HEK293 (cell line): ENCODE data around the gene PRDM15.

Experiments used
- GLI4 ChIP-seq: fragments of 450-650 bp; formaldehyde crosslinking; IDR thresholded peaks from 2 replicates; pipeline ENCODE4 v1.5.1; 2016; ENCODE audit warnings: missing biosample characterization, missing genetic modification characterization
- HOXC10 ChIP-seq: sonication (generic); formaldehyde crosslinking; IDR thresholded peaks from 2 replicates; pipeline ENCODE4 v1.8.1; 2023; ENCODE audit warnings: mild to moderate bottlenecking, missing genetic modification reagents
- KLF1 ChIP-seq: fragments of 450-650 bp; formaldehyde crosslinking; IDR thresholded peaks from 2 replicates; pipeline ENCODE4 v1.5.1; 2016; ENCODE audit warnings: missing biosample characterization, missing genetic modification characterization
- RBAK ChIP-seq: fragments of 450-650 bp; formaldehyde crosslinking; IDR thresholded peaks from 2 replicates; pipeline ENCODE4 v1.5.1; 2016; ENCODE audit warnings: missing biosample characterization, missing genetic modification characterization
- SP2 ChIP-seq: fragments of 450-650 bp; formaldehyde crosslinking; IDR thresholded peaks from 2 replicates; pipeline ENCODE4 v1.5.1; 2016; ENCODE audit warnings: missing biosample characterization, missing genetic modification characterization
- ZBTB21 ChIP-seq: fragments of 450-650 bp; formaldehyde crosslinking; IDR thresholded peaks from 2 replicates; pipeline ENCODE4 v1.5.1; 2017; ENCODE audit warnings: missing biosample characterization, missing genetic modification characterization
- ZBTB48 ChIP-seq: fragments of 450-650 bp; formaldehyde crosslinking; IDR thresholded peaks from 2 replicates; pipeline ENCODE4 v1.5.1; 2016; ENCODE audit warnings: missing biosample characterization, missing genetic modification characterization
- ZFHX2 ChIP-seq: fragments of 450-650 bp; formaldehyde crosslinking; conservative IDR thresholded peaks from 2 replicates; pipeline ENCODE4 v1.5.1; 2016; ENCODE audit warnings: missing biosample characterization, missing genetic modification characterization
- ZFP3 ChIP-seq: fragments of 450-650 bp; formaldehyde crosslinking; IDR thresholded peaks from 2 replicates; pipeline ENCODE4 v1.5.1; 2016; ENCODE audit warnings: low read depth, missing biosample characterization, missing genetic modification characterization
- ZNF133 ChIP-seq: fragments of 450-650 bp; formaldehyde crosslinking; IDR thresholded peaks from 2 replicates; pipeline ENCODE4 v1.5.1; 2016; ENCODE audit warnings: missing biosample characterization, missing genetic modification characterization
- ZNF214 ChIP-seq: fragments of 450-650 bp; formaldehyde crosslinking; IDR thresholded peaks from 2 replicates; pipeline ENCODE4 v1.5.1; 2017; ENCODE audit warnings: missing biosample characterization, mild to moderate bottlenecking, missing genetic modification characterization, borderline replicate concordance
- ZNF248 ChIP-seq: fragments of 450-650 bp; formaldehyde crosslinking; IDR thresholded peaks from 2 replicates; pipeline ENCODE4 v1.5.1; 2017; ENCODE audit warnings: missing biosample characterization, missing genetic modification characterization
- ZNF473 ChIP-seq: fragments of 450-650 bp; formaldehyde crosslinking; IDR thresholded peaks from 2 replicates; pipeline ENCODE4 v1.5.1; 2017; ENCODE audit warnings: missing biosample characterization, missing genetic modification characterization
- ZNF529 ChIP-seq: fragments of 450-650 bp; formaldehyde crosslinking; IDR thresholded peaks from 2 replicates; pipeline ENCODE4 v1.5.1; 2017; ENCODE audit warnings: missing genetic modification characterization, missing biosample characterization; ENCODE audit not compliant: insufficient replicate concordance
- ZNF571 ChIP-seq: fragments of 450-650 bp; formaldehyde crosslinking; IDR thresholded peaks from 2 replicates; pipeline ENCODE4 v1.5.0; 2017; ENCODE audit warnings: missing biosample characterization, missing genetic modification characterization
- ZNF596 ChIP-seq: fragments of 450-650 bp; IDR thresholded peaks from 2 replicates; pipeline ENCODE4 v1.5.0; 2018; ENCODE audit warnings: missing biosample characterization, mild to moderate bottlenecking, missing genetic modification characterization, moderate library complexity
- ZNF600 ChIP-seq: fragments of 450-650 bp; formaldehyde crosslinking; IDR thresholded peaks from 2 replicates; pipeline ENCODE4 v1.5.1; 2016; ENCODE audit warnings: missing biosample characterization, missing genetic modification characterization
- ZNF610 ChIP-seq: fragments of 450-650 bp; formaldehyde crosslinking; IDR thresholded peaks from 2 replicates; pipeline ENCODE4 v1.5.1; 2016; ENCODE audit warnings: missing biosample characterization, missing genetic modification characterization, borderline replicate concordance
- ZNF623 ChIP-seq: fragments of 450-650 bp; formaldehyde crosslinking; IDR thresholded peaks from 2 replicates; pipeline ENCODE4 v1.5.1; 2016; ENCODE audit warnings: missing biosample characterization, missing genetic modification characterization
- ZNF76 ChIP-seq: fragments of 450-650 bp; formaldehyde crosslinking; IDR thresholded peaks from 2 replicates; pipeline ENCODE4; 2016; ENCODE audit warnings: low read depth, missing biosample characterization, missing genetic modification characterization, borderline replicate concordance
- TF ChIP-seq, protein P1 (sequence below): fragments of 450-650 bp; formaldehyde crosslinking; IDR thresholded peaks from 2 replicates; pipeline ENCODE4; 2016; ENCODE audit warnings: missing biosample characterization, missing genetic modification characterization
- TF ChIP-seq, protein P2 (sequence below): fragments of 450-650 bp; formaldehyde crosslinking; IDR thresholded peaks from 2 replicates; pipeline ENCODE4 v1.5.1; 2016; ENCODE audit warnings: missing biosample characterization, missing genetic modification characterization
- TF ChIP-seq, protein P3 (sequence below): fragments of 450-650 bp; formaldehyde crosslinking; IDR thresholded peaks from 2 replicates; pipeline ENCODE4 v1.5.1; 2016; ENCODE audit warnings: missing biosample characterization, missing genetic modification characterization
- TF ChIP-seq, protein P4 (sequence below): fragments of 450-650 bp; formaldehyde crosslinking; IDR thresholded peaks from 2 replicates; pipeline ENCODE4 v1.5.1; 2017; ENCODE audit warnings: missing biosample characterization, missing genetic modification characterization
- TF ChIP-seq, protein P5 (sequence below): fragments of 450-650 bp; formaldehyde crosslinking; IDR thresholded peaks from 2 replicates; pipeline ENCODE4 v1.5.1; 2016; ENCODE audit warnings: missing biosample characterization, missing genetic modification characterization
- TF ChIP-seq, protein P6 (sequence below): fragments of 450-650 bp; formaldehyde crosslinking; IDR thresholded peaks from 2 replicates; pipeline ENCODE4 v1.5.1; 2016; ENCODE audit warnings: missing biosample characterization, missing genetic modification characterization
- TF ChIP-seq, protein P7 (sequence below): fragments of 450-650 bp; formaldehyde crosslinking; IDR thresholded peaks from 2 replicates; pipeline ENCODE4 v1.5.1; 2016; ENCODE audit warnings: missing biosample characterization, missing genetic modification characterization, borderline replicate concordance

Gene PRDM15

DNA sequence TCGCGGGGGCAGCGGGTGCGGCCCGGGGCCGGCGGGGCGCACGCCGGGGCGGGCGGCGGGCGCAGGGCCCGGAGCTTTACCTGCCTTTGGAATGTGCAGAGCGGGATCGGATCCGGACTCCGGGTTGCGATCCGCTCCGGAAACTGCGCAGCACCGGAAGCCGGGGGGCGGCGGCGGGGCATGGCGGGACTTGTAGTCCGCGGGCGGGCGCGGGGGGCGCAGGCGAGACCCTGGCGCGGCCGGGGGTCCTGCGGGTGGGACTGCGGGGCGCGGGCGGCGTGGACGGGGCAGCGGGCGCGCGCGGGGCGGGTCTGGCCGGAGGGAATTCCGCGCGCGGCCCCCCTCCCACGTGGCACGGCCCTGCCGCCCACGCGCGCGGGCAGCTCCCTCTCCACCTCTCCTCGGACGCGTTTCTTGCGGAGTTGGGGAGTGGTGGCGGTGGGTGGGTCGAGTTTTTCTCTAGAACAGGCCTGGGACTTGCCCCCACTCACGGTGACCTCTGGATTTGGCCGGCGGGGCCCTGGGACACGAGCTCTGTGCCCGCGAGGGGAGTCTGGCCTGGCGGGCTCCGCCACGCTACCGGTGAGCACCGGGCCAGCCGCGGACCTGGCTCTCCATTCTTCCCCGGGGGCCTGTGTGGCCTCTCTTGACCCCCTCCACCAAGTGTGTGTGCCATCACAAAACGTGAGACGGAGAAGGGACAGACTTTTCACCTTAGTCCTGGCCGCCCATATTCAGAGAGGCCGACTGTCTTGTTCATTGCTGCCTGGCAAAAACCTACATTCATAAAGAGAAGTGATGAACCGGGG is at the start of gene PRDM15 (continued):
- TF ChIP-seq, protein P1, sequence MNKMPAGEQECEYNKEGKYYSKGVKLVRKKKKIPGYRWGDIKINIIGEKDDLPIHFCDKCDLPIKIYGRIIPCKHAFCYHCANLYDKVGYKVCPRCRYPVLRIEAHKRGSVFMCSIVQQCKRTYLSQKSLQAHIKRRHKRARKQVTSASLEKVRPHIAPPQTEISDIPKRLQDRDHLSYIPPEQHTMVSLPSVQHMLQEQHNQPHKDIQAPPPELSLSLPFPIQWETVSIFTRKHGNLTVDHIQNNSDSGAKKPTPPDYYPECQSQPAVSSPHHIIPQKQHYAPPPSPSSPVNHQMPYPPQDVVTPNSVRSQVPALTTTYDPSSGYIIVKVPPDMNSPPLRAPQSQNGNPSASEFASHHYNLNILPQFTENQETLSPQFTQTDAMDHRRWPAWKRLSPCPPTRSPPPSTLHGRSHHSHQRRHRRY (tag by site-specific recombination), result no peak
- no peak for TF ChIP-seq ZNF571
- 0 out of 2 replicates have a peak, but pooled peaks have one; percentile 22 for TF ChIP-seq ZNF600
- no peak for TF ChIP-seq KLF1 (tag by site-specific recombination)
- peak; percentile 47; the same call in 1 of the 2 replicates for TF ChIP-seq ZNF76 (tag by site-specific recombination)
- TF ChIP-seq, protein P2, sequence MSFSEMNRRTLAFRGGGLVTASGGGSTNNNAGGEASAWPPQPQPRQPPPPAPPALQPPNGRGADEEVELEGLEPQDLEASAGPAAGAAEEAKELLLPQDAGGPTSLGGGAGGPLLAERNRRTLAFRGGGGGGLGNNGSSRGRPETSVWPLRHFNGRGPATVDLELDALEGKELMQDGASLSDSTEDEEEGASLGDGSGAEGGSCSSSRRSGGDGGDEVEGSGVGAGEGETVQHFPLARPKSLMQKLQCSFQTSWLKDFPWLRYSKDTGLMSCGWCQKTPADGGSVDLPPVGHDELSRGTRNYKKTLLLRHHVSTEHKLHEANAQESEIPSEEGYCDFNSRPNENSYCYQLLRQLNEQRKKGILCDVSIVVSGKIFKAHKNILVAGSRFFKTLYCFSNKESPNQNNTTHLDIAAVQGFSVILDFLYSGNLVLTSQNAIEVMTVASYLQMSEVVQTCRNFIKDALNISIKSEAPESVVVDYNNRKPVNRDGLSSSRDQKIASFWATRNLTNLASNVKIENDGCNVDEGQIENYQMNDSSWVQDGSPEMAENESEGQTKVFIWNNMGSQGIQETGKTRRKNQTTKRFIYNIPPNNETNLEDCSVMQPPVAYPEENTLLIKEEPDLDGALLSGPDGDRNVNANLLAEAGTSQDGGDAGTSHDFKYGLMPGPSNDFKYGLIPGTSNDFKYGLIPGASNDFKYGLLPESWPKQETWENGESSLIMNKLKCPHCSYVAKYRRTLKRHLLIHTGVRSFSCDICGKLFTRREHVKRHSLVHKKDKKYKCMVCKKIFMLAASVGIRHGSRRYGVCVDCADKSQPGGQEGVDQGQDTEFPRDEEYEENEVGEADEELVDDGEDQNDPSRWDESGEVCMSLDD (tag by site-specific recombination), result no peak
- TF ChIP-seq, protein P3, sequence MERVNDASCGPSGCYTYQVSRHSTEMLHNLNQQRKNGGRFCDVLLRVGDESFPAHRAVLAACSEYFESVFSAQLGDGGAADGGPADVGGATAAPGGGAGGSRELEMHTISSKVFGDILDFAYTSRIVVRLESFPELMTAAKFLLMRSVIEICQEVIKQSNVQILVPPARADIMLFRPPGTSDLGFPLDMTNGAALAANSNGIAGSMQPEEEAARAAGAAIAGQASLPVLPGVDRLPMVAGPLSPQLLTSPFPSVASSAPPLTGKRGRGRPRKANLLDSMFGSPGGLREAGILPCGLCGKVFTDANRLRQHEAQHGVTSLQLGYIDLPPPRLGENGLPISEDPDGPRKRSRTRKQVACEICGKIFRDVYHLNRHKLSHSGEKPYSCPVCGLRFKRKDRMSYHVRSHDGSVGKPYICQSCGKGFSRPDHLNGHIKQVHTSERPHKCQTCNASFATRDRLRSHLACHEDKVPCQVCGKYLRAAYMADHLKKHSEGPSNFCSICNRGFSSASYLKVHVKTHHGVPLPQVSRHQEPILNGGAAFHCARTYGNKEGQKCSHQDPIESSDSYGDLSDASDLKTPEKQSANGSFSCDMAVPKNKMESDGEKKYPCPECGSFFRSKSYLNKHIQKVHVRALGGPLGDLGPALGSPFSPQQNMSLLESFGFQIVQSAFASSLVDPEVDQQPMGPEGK (tag by site-specific recombination), result peak; percentile 88
- no peak for TF ChIP-seq HOXC10 (CRISPR knock-in tag)
- no peak for TF ChIP-seq RBAK
- TF ChIP-seq ZFHX2 (tag by site-specific recombination), result peak; percentile 86
- no peak for TF ChIP-seq ZNF248 (tag by site-specific recombination)
- no peak for TF ChIP-seq GLI4
- TF ChIP-seq, protein P4, sequence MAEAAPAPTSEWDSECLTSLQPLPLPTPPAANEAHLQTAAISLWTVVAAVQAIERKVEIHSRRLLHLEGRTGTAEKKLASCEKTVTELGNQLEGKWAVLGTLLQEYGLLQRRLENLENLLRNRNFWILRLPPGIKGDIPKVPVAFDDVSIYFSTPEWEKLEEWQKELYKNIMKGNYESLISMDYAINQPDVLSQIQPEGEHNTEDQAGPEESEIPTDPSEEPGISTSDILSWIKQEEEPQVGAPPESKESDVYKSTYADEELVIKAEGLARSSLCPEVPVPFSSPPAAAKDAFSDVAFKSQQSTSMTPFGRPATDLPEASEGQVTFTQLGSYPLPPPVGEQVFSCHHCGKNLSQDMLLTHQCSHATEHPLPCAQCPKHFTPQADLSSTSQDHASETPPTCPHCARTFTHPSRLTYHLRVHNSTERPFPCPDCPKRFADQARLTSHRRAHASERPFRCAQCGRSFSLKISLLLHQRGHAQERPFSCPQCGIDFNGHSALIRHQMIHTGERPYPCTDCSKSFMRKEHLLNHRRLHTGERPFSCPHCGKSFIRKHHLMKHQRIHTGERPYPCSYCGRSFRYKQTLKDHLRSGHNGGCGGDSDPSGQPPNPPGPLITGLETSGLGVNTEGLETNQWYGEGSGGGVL (tag by site-specific recombination), result no peak
- no peak for TF ChIP-seq ZNF473
- no peak for TF ChIP-seq ZNF529 (tag by site-specific recombination)
- no peak for TF ChIP-seq ZNF214
- no peak for TF ChIP-seq ZFP3 (tag by site-specific recombination)
- TF ChIP-seq ZNF133 (tag by site-specific recombination), result no peak
- TF ChIP-seq, protein P5, sequence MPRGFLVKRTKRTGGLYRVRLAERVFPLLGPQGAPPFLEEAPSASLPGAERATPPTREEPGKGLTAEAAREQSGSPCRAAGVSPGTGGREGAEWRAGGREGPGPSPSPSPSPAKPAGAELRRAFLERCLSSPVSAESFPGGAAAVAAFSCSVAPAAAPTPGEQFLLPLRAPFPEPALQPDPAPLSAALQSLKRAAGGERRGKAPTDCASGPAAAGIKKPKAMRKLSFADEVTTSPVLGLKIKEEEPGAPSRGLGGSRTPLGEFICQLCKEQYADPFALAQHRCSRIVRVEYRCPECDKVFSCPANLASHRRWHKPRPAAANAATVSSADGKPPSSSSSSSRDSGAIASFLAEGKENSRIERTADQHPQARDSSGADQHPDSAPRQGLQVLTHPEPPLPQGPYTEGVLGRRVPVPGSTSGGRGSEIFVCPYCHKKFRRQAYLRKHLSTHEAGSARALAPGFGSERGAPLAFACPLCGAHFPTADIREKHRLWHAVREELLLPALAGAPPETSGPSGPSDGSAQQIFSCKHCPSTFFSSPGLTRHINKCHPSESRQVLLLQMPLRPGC (tag by site-specific recombination), result no peak
- TF ChIP-seq, protein P6, sequence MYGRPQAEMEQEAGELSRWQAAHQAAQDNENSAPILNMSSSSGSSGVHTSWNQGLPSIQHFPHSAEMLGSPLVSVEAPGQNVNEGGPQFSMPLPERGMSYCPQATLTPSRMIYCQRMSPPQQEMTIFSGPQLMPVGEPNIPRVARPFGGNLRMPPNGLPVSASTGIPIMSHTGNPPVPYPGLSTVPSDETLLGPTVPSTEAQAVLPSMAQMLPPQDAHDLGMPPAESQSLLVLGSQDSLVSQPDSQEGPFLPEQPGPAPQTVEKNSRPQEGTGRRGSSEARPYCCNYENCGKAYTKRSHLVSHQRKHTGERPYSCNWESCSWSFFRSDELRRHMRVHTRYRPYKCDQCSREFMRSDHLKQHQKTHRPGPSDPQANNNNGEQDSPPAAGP (tag by site-specific recombination), result no peak
- peak; percentile 30; the same call in 1 of the 2 replicates for TF ChIP-seq SP2
- TF ChIP-seq, protein P7, sequence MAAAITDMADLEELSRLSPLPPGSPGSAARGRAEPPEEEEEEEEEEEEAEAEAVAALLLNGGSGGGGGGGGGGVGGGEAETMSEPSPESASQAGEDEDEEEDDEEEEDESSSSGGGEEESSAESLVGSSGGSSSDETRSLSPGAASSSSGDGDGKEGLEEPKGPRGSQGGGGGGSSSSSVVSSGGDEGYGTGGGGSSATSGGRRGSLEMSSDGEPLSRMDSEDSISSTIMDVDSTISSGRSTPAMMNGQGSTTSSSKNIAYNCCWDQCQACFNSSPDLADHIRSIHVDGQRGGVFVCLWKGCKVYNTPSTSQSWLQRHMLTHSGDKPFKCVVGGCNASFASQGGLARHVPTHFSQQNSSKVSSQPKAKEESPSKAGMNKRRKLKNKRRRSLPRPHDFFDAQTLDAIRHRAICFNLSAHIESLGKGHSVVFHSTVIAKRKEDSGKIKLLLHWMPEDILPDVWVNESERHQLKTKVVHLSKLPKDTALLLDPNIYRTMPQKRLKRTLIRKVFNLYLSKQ, result no peak
- no peak for TF ChIP-seq ZBTB48 (tag by site-specific recombination)
- TF ChIP-seq ZNF596 (tag by site-specific recombination), result no peak
- no peak for TF ChIP-seq ZBTB21 (tag by site-specific recombination)
- TF ChIP-seq ZNF623, result no peak
- no peak for TF ChIP-seq ZNF610 (tag by site-specific recombination)
